Embryonic facial prominence (tissue), 1 donor: ENCODE results near the gene FGF9.

Source experiments
- DNase-seq: peaks from one replicate; pipeline ENCODE4 v3.0.0-alpha.2; 2016; ENCODE audit errors: extremely low spot score

Gene FGF9

GRCh38 chr13:21710163-21710562 lies 39.3 kb downstream of the FGF9 start:
- DNase-seq: no peak

- DNase-seq: no peak
These were observed 46.9 kb downstream of the FGF9 start for GRCh38 chr13:21717817-21718216.

GRCh38 chr13:21719463-21719862 lies 48.6 kb downstream of the FGF9 start:
- DNase-seq: no peak

GRCh38 chr13:21723807-21724505 lies 53.1 kb downstream of the FGF9 start:
- no peak for DNase-seq

- no peak for DNase-seq
These were observed 59.5 kb downstream of the FGF9 start for GRCh38 chr13:21730186-21730880.

- DNase-seq: no peak
These were observed 62.8 kb downstream of the FGF9 start for GRCh38 chr13:21733475-21734263.

- no peak for DNase-seq
These were observed 64.1 kb downstream of the FGF9 start for GRCh38 chr13:21734961-21735360.

GRCh38 chr13:21735701-21736401 lies 65.0 kb downstream of the FGF9 start:
- no peak for DNase-seq

GRCh38 chr13:21736926-21737325 lies 66.1 kb downstream of the FGF9 start:
- DNase-seq: no peak

GRCh38 chr13:21738630-21739029 lies 67.8 kb downstream of the FGF9 start:
- DNase-seq: no peak

GRCh38 chr13:21739771-21740170 lies 68.9 kb downstream of the FGF9 start:
- DNase-seq: no peak

GRCh38 chr13:21741396-21741979 lies 70.6 kb downstream of the FGF9 start:
- DNase-seq: no peak

- DNase-seq: no peak
These were observed 71.2 kb downstream of the FGF9 start for GRCh38 chr13:21742096-21742495.

GRCh38 chr13:21744149-21744548 lies 73.3 kb downstream of the FGF9 start:
- no peak for DNase-seq

GRCh38 chr13:21745307-21745706 lies 74.4 kb downstream of the FGF9 start:
- no peak for DNase-seq

GRCh38 chr13:21747456-21747855 lies 76.6 kb downstream of the FGF9 start:
- no peak for DNase-seq

GRCh38 chr13:21748166-21748565 lies 77.3 kb downstream of the FGF9 start:
- DNase-seq: no peak

GRCh38 chr13:21749410-21749809 lies 78.5 kb downstream of the FGF9 start:
- no peak for DNase-seq

GRCh38 chr13:21752501-21752900 lies 81.6 kb downstream of the FGF9 start:
- no peak for DNase-seq

GRCh38 chr13:21753117-21753729 lies 82.3 kb downstream of the FGF9 start:
- DNase-seq: no peak
